Activated naive CD4-positive, alpha-beta T cell treated with anti-CD3 and anti-CD28 coated beads for 36 hours (primary cell): ENCODE data around the gene FLVCR1. TPM values are rescaled to one million over a fixed set of nuclear protein-coding genes. Genes with fewer than 3 reads are reported as not detected.

Experiments used
- CTCF ChIA-PET: fragments of 350-600 bp; sonication (Branson Sonifier 250); formaldehyde crosslinking; loops from one replicate; lab custom pipeline; 2021; ENCODE audit warnings: antibody characterized with exemption; lab: Charles Lee
- DNase-seq: peaks from one replicate; pipeline ENCODE4 v3.0.0-alpha.2; 2020
- H3K27ac Mint-ChIP-seq: one replicate; pipeline ENCODE4 v1.8.0; 2021; ENCODE audit warnings: mild to moderate bottlenecking, mixed read lengths
- H3K27me3 Mint-ChIP-seq: one replicate; pipeline ENCODE4 v1.8.0; 2021; ENCODE audit warnings: low read depth, mixed read lengths
- H3K36me3 Mint-ChIP-seq: one replicate; pipeline ENCODE4 v1.8.0; 2021; ENCODE audit warnings: low read depth, mixed read lengths
- H3K4me1 Mint-ChIP-seq: one replicate; pipeline ENCODE4 v1.8.0; 2021; ENCODE audit warnings: low read depth, mixed read lengths
- H3K4me3 Mint-ChIP-seq: one replicate; pipeline ENCODE4 v1.8.0; 2021; ENCODE audit warnings: mild to moderate bottlenecking, moderate library complexity, mixed read lengths
- H3K9me3 Mint-ChIP-seq: one replicate; pipeline ENCODE4 v1.8.0; 2021; ENCODE audit warnings: mixed read lengths
- intact Hi-C: fragments of 100-400 bp; cut with micrococcal nuclease; formaldehyde crosslinking; loops from one replicate; pipeline ENCODE4 v1.15.1; 2023
- total RNA-seq, 2 experiments: library from RNA; stranded (reverse); gene quantifications; one replicate each; pipeline ENCODE4 v1.2.3, GENCODE V29; 2021

FLVCR1 gene
- total RNA-seq, 2 experiments from 2014 or later = 6.0 to 7.3 TPM

DNA sequence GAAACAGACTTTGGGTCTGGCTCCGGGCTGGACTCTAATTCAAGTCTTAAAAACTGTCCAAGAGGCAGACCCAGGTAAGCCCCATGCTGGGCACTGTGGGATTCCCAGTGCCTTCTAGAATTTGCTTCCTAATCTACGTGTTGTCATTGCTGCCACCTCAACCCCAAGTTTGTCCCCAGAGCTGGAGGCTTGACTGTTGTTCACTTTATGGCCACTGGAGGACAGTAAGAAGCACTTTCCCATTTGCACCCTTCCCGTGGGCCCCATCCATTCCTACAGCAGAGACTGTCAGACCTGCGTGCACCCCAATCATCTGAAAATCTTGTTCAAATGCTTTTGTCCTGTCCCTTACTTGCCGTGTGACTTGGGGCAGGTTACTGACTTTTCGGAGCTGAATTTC lies 62.8 kb downstream of the FLVCR1 start:
- Mint-ChIP-seq H3K9me3 (no peaks in the 10 kb centered on the region), H3K27me3 (peaks cover 10% of the 10 kb centered on the region), H3K36me3 (no peaks in the 10 kb centered on the region), H3K27ac (no peak overlapping the region), H3K4me3 (no peak overlapping the region), H3K4me1 (no peaks in the 10 kb centered on the region)
- DNase-seq = peak; percentile 8
- CTCF ChIA-PET = interaction anchor here (0.6 to 1.4 kb wide), 2 partner anchors 42 to 74 kb away, joined by 3 to 4 read pairs; no protein-coding TSS in a partner anchor
- intact Hi-C loops = no loop called here

DNA sequence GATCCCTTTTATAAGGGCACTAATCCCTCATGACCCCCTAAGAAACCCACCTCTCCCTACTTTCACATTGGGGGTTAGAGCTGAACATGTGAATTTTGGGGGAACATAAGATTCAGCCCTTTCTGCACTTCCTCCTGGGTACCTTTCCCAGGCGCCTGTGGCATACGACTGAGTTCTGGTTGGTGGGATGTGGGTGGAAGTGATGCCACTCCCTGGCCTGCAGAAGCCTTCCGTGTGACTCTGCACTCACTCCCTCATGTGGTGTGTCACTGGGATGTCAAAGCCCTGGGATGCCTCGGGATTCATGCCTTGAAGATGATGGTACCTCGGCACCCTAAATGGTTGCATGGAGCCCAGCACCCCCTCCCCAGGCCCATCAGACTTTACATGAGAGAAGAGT lies 63.9 kb downstream of the FLVCR1 start:
- H3K27me3 Mint-ChIP-seq = peaks cover 6% of the 10 kb centered on the region
- no peak for DNase-seq
- intact Hi-C loops = no loop called here
- H3K9me3 Mint-ChIP-seq = no peaks in the 10 kb centered on the region
- H3K27ac Mint-ChIP-seq = no peak overlapping the region
- H3K4me3 Mint-ChIP-seq = no peak overlapping the region
- no peaks in the 10 kb centered on the region for H3K36me3 Mint-ChIP-seq
- no peaks in the 10 kb centered on the region for H3K4me1 Mint-ChIP-seq
- CTCF ChIA-PET = no interaction called here

DNA sequence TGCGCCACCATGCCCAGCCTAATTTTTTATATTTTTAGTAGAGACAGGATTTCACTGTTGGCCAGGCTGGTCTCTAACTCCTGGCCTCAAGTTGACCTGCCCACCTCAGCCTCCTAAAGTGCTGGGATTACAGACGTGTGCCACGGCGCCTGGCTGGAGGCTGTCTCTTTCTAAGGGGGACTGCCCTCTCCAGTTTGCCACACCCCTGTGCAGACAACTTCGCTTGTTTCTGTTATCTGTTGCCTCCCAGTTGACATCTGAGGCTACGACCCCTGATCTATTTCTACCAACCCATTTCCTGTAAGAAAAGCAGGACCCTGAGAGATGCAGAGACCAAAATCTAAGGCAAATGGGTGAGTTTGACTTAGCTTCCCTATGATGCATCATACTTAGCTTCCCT lies 68.3 kb downstream of the FLVCR1 start:
- intact Hi-C loops = no loop called here
- DNase-seq = no peak
- CTCF ChIA-PET = no interaction called here
- H3K4me3 Mint-ChIP-seq = no peak overlapping the region
- no peaks in the 10 kb centered on the region for H3K9me3 Mint-ChIP-seq
- no peaks in the 10 kb centered on the region for H3K4me1 Mint-ChIP-seq
- H3K27ac Mint-ChIP-seq = no peak overlapping the region
- H3K36me3 Mint-ChIP-seq = no peaks in the 10 kb centered on the region
- H3K27me3 Mint-ChIP-seq = peaks cover 3% of the 10 kb centered on the region

DNA sequence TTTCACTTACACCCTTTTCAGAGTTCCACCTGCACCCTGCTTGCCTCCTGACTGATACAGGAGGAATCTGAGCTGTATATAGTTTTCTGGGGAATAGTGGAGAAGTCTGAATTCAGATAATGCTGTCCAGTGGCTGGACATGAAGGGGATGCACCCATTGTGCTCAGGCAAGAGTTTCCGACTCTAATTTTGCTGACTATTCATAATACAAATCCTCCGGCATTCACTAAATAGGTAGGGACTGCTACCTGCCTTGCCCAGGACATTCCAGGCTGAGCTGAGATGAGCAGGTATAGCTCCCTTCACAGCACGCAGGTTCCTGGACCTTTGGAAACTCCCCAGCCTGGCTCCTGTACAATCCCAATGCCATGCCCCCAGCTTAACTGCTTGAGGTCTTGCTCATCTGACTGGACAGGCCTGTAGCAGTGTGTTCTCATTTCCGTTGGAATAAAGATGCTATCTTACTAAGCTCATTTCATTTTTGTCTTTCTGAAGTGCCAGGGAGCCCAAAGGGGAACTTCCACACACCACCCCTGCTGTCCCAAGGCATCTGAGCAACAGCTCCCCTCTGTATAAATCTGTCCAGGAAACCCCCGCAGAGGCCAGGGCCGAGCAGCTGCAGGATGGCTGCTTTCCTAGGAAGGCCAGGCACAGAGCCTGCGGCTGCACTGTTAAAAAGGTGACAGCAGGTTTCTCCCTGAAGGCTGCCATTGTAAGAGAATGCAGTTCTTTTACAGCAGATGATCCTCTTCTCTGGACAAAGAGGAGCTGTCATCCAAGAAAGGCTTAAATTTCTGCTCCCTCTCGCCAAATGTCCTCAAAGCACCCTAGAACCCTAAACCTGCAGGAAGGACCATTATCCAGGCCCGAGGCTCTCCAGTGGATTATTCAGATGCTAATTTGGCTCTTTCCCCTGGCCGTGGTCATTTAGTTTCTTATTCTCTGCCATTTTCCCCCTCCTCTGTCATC lies 70.5 kb downstream of the FLVCR1 start:
- Mint-ChIP-seq H3K27me3 (peaks cover 3% of the 10 kb centered on the region), H3K4me1 (no peaks in the 10 kb centered on the region), H3K27ac (no peak overlapping the region), H3K9me3 (no peaks in the 10 kb centered on the region), H3K36me3 (no peaks in the 10 kb centered on the region), H3K4me3 (no peak overlapping the region)
- CTCF ChIA-PET = no interaction called here
- intact Hi-C loops = no loop called here
- no peak for DNase-seq

DNA sequence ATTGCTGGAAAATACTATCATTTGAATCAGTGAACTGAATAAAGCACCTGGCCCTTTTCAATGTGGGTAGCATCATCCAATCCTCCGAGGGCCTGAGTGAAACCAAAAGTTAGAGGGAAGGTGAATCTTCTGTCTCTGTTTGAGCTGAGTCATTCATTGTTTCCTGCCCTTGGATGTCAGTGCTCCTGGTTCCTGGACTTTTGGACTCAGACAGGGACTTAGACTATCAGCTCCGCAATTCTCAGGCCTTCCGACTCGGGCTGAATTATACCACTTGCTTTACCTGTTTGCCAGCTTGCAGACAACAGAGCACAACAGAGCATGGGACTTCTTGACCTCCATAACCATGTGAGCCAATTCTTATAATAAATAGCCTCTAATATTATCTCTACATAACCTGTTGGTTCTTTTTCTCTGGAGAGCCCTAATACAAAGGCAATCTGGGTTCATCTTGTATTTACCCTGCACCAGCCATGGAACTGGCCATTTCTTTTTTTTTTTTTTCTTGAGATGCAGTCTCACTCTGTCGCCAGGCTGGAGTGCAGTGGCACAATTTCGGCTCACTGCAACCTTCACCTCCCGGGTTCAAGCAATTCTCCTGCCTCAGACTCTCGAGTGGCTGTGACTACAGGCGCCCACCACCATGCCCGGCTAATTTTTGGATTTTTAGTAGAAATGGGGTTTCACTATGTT lies 73.1 kb downstream of the FLVCR1 start:
- no peak for DNase-seq
- Mint-ChIP-seq H3K27ac (no peak overlapping the region), H3K36me3 (no peaks in the 10 kb centered on the region), H3K4me3 (no peak overlapping the region), H3K27me3 (no peaks in the 10 kb centered on the region), H3K9me3 (no peaks in the 10 kb centered on the region), H3K4me1 (no peaks in the 10 kb centered on the region)
- intact Hi-C loops = no loop called here
- CTCF ChIA-PET = interaction anchor here (0.6 to 1.4 kb wide), 2 partner anchors 116 to 565 kb away, joined by 3 read pairs; no protein-coding TSS in a partner anchor

DNA sequence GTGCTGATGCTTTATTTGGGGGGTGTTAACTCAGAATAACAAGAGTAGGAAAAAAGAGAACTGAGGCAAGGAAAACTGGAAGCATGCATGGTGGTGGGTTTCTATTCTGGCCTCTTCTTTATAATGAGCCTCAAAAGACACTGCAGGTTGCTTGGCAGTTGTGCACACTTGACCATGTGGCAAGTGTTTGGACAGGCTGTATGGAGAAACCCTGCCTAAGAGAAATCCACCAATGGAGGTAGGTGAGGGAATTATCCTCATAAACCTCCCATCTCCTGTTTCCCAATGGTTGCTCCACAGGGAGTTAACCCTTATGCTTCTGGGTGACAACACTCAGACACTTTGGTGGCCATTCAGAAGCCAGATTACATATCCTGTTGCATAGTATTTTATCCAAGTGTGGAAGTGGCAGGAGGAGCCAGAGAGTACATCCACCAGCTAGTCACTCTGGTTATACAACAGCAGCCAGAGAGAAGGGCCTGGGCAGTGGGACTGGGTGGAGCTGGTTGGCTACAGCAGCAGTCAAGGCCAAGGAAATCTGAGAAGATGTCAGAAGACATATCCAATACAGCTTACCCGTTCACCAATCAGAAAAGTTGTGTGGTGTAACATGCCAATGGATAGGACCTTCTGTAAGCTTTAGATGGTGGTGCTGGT lies 75.9 kb downstream of the FLVCR1 start:
- H3K4me1 Mint-ChIP-seq = no peaks in the 10 kb centered on the region
- H3K4me3 Mint-ChIP-seq = no peak overlapping the region
- no peaks in the 10 kb centered on the region for H3K27me3 Mint-ChIP-seq
- intact Hi-C loops = no loop called here
- no peaks in the 10 kb centered on the region for H3K9me3 Mint-ChIP-seq
- no peaks in the 10 kb centered on the region for H3K36me3 Mint-ChIP-seq
- CTCF ChIA-PET = no interaction called here
- no peak overlapping the region for H3K27ac Mint-ChIP-seq
- no peak for DNase-seq

DNA sequence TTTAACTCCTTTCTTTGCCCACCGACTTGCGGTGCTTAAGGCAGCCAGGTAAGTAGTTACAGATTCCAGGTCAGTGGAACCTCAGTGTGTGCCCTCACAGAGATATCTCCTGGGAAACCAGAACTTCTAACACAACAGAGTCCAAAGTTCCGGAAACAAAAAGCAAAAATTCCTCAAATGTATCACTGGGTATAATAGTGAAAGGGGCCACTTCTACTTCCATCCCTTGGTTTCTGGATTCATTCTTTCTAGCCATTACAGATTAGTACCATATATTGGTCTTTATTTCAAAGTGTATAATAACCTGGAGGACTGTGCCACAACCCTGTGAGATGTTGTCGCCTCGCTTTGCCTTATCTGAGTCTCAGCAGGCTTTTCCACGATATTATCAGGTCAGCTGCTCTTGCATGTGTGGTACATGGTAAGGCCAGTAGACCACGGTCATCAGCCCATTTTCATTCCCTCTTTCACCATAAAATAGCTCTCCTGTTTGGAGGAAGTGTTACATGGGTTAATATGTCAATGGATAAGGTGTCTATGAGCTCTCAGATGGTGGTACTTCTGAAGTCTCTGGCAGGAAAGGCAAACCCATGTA lies 77.4 kb downstream of the FLVCR1 start:
- no peaks in the 10 kb centered on the region for H3K4me1 Mint-ChIP-seq
- peaks cover 1% of the 10 kb centered on the region for H3K36me3 Mint-ChIP-seq
- no peak overlapping the region for H3K4me3 Mint-ChIP-seq
- no peaks in the 10 kb centered on the region for H3K9me3 Mint-ChIP-seq
- no peaks in the 10 kb centered on the region for H3K27me3 Mint-ChIP-seq
- intact Hi-C loops = no loop called here
- no peak for DNase-seq
- CTCF ChIA-PET = no interaction called here
- H3K27ac Mint-ChIP-seq = no peak overlapping the region

DNA sequence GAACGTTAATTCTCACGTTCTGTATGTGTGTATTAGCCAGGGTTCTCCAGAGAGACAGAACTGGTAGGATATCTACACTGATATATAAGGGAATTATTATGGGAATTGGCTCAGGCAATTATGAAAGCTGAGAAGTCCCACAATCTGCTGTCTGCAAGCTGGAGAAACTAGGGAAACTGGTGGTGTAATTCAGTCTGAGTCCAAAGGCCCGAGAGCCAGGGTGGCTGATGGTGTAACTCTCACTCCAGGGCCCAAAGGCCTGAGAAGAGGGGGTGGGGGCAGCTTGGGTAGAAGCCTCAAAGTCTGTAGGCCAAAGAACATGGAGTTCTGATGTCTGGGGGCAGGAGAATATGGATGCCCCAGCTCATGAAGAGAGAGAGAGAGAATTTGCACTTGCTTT lies 79.0 kb downstream of the FLVCR1 start:
- DNase-seq = no peak
- CTCF ChIA-PET = no interaction called here
- Mint-ChIP-seq H3K4me3 (no peak overlapping the region), H3K4me1 (no peaks in the 10 kb centered on the region), H3K9me3 (no peaks in the 10 kb centered on the region), H3K27me3 (no peaks in the 10 kb centered on the region), H3K36me3 (peaks cover 1% of the 10 kb centered on the region), H3K27ac (no peak overlapping the region)
- intact Hi-C loops = no loop called here

DNA sequence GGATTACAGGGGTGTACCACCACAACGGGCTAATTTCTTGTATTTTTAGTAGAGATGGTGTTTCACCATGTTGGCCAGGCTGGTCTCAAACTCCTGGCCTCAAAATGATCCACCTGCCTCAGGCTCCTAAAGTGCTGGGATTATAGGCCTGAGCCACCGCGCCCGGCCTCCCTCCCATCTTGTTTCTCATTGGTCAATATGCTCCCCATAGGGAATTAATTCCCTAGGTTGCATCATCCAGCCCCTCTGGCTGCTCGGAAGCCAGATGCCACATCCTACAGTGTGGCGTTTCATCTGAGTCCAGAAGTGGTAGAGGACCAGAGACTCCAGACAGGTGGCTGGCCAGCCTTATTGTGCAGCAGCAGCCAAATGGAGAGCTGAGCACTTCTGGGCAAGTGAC lies 80.8 kb downstream of the FLVCR1 start:
- intact Hi-C loops = no loop called here
- CTCF ChIA-PET = no interaction called here
- H3K4me3 Mint-ChIP-seq = no peak overlapping the region
- no peaks in the 10 kb centered on the region for H3K4me1 Mint-ChIP-seq
- H3K36me3 Mint-ChIP-seq = peaks cover 1% of the 10 kb centered on the region
- no peaks in the 10 kb centered on the region for H3K9me3 Mint-ChIP-seq
- no peaks in the 10 kb centered on the region for H3K27me3 Mint-ChIP-seq
- no peak overlapping the region for H3K27ac Mint-ChIP-seq
- no peak for DNase-seq

DNA sequence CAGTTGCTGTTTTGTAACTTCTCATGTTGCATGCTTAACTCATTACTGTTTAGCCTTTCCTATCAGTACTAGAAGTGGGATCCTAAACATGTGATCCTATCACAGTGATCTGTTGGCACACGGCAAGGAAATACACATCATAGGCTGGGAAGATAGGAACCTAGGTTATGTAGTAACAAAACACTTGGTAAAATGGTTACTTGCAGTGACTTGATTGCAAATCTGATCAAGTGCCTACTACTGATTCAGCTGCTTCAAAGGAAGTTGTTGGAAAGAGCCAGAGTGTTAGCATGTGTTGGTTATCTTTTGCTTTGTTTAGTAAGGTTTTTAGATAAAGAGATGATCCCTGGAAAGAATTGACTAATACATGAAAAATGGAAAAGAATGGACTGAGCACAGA lies 83.4 kb downstream of the FLVCR1 start:
- DNase-seq = no peak
- Mint-ChIP-seq H3K4me1 (no peaks in the 10 kb centered on the region), H3K9me3 (no peaks in the 10 kb centered on the region), H3K36me3 (peaks cover 1% of the 10 kb centered on the region), H3K27me3 (no peaks in the 10 kb centered on the region), H3K4me3 (no peak overlapping the region), H3K27ac (no peak overlapping the region)
- CTCF ChIA-PET = interaction anchor here (0.6 kb wide), 1 partner anchor 16 kb away, joined by 4 read pairs; no protein-coding TSS in a partner anchor
- intact Hi-C loops = no loop called here

DNA sequence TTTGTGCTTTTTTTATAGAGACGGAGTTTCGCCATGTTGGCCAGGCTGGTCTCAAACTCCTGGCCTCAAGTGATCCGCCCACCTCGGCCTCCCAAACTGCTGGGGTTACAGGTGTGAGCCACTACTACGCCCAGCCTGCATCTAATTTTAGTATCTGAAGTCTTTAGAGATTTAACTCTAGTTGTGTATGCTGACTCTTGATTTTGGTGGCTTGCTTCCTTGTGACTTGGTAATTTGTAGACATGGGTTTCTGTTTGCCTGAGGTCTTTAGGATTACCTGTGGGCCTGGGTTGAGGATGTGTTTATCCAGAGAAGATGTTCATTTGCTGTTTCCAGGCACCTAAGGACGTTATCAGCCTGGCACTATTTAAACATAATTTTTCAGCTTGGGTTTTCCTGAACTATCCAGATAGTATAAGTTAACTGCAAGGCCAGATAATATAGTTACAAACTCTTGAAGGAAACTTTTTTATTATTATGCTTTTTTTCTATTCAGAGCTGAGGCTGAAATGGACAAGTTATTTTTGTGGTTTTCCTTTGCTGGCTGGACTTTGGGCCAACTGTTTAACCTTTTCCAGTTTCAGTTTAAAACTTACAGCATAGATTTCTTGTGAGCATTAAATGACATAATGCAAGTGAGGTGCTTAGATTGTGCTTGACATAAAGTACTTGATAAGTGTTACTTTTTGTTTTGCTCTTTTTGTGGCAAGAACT lies 84.8 kb downstream of the FLVCR1 start:
- no peaks in the 10 kb centered on the region for H3K4me1 Mint-ChIP-seq
- H3K9me3 Mint-ChIP-seq = no peaks in the 10 kb centered on the region
- H3K4me3 Mint-ChIP-seq = no peak overlapping the region
- H3K27me3 Mint-ChIP-seq = no peaks in the 10 kb centered on the region
- CTCF ChIA-PET = interaction anchor here (0.6 kb wide), 1 partner anchor 465 kb away, joined by 3 read pairs; no protein-coding TSS in a partner anchor
- intact Hi-C loops = no loop called here
- H3K36me3 Mint-ChIP-seq = peaks cover 1% of the 10 kb centered on the region
- no peak for DNase-seq
- no peak overlapping the region for H3K27ac Mint-ChIP-seq
